Progenitor cell of endocrine pancreas (in vitro differentiated cells): ENCODE measurements around the gene FHOD3. TPM values are rescaled to one million over a fixed set of nuclear protein-coding genes. Genes with fewer than 3 reads are reported as not detected.

Experiments used
- DNase-seq: peaks from one replicate; pipeline ENCODE4 v3.0.0; 2021; ENCODE audit warnings: low spot score; ENCODE audit not compliant: unreplicated experiment
- H3K27ac Mint-ChIP-seq: 2 replicates; pipeline ENCODE4 v1.8.0; 2021; ENCODE audit warnings: mild to moderate bottlenecking, moderate library complexity, mixed read lengths
- H3K27me3 Mint-ChIP-seq: 2 replicates; pipeline ENCODE4 v1.8.0; 2021; ENCODE audit warnings: mixed read lengths
- H3K36me3 Mint-ChIP-seq: 2 replicates; pipeline ENCODE4 v1.8.0; 2022; ENCODE audit warnings: mixed read lengths; ENCODE audit not compliant: insufficient read depth
- H3K4me1 Mint-ChIP-seq: 2 replicates; pipeline ENCODE4 v1.8.0; 2021; ENCODE audit warnings: low read depth, mixed read lengths
- H3K4me3 Mint-ChIP-seq: 2 replicates; pipeline ENCODE4 v1.8.0; 2021; ENCODE audit warnings: low read depth, mild to moderate bottlenecking, moderate library complexity, mixed read lengths
- H3K9me3 Mint-ChIP-seq: 2 replicates; pipeline ENCODE4 v1.8.0; 2021; ENCODE audit warnings: low read depth, mixed read lengths
- CTCF ChIP-seq: fragments of 200-600 bp; sonication (generic); IDR thresholded peaks from one replicate; pipeline ENCODE4 v1.5.0; 2021; ENCODE audit warnings: antibody characterized with exemption, mild to moderate bottlenecking; ENCODE audit not compliant: unreplicated experiment
- total RNA-seq: library from RNA; stranded (reverse); gene quantifications from 2 replicates; pipeline ENCODE4 v1.2.1, GENCODE V29; 2021

Gene FHOD3
- total RNA-seq, 1 donor from 2014 or later = 1.6 TPM

- no peak for TF ChIP-seq CTCF
- Mint-ChIP-seq H3K4me3 (no peak overlapping the region), H3K36me3 (no peaks in the 10 kb centered on the region), H3K27ac (no peak overlapping the region), H3K9me3 (no peaks in the 10 kb centered on the region), H3K27me3 (peaks cover 17% of the 10 kb centered on the region), H3K4me1 (no peaks in the 10 kb centered on the region)
- DNase-seq = no peak
Observed at GRCh38 chr18:36273347-36273746, 24.2 kb upstream of the FHOD3 start.

- no peak for DNase-seq
- Mint-ChIP-seq H3K9me3 (no peaks in the 10 kb centered on the region), H3K36me3 (no peaks in the 10 kb centered on the region), H3K27ac (no peak overlapping the region), H3K27me3 (peaks cover 22% of the 10 kb centered on the region), H3K4me3 (no peak overlapping the region), H3K4me1 (no peaks in the 10 kb centered on the region)
- no peak for TF ChIP-seq CTCF
Observed at GRCh38 chr18:36274083-36274715, 23.3 kb upstream of the FHOD3 start.

- DNase-seq = no peak
- TF ChIP-seq CTCF = no peak
- Mint-ChIP-seq H3K4me1 (no peaks in the 10 kb centered on the region), H3K9me3 (no peaks in the 10 kb centered on the region), H3K4me3 (no peak overlapping the region), H3K27ac (no peak overlapping the region), H3K36me3 (no peaks in the 10 kb centered on the region), H3K27me3 (peaks cover 34% of the 10 kb centered on the region)
Observed at GRCh38 chr18:36275561-36275960, 22.0 kb upstream of the FHOD3 start.

- no peak for TF ChIP-seq CTCF
- no peaks in the 10 kb centered on the region for H3K36me3 Mint-ChIP-seq
- H3K4me3 Mint-ChIP-seq = no peak overlapping the region
- H3K27ac Mint-ChIP-seq = no peak overlapping the region
- no peaks in the 10 kb centered on the region for H3K9me3 Mint-ChIP-seq
- DNase-seq = no peak
- H3K4me1 Mint-ChIP-seq = no peaks in the 10 kb centered on the region
- H3K27me3 Mint-ChIP-seq = peaks cover 45% of the 10 kb centered on the region
Observed at GRCh38 chr18:36279001-36279400, 18.5 kb upstream of the FHOD3 start.

GRCh38 chr18:36281936-36282335, 15.6 kb upstream of the FHOD3 start:
- Mint-ChIP-seq H3K4me1 (no peaks in the 10 kb centered on the region), H3K27me3 (peaks cover 41% of the 10 kb centered on the region), H3K36me3 (no peaks in the 10 kb centered on the region), H3K9me3 (no peaks in the 10 kb centered on the region), H3K4me3 (no peak overlapping the region), H3K27ac (no peak overlapping the region)
- no peak for DNase-seq
- TF ChIP-seq CTCF = no peak
